Left renal pelvis (tissue), 4 donors: ENCODE measurements around the gene CDH15. TPM values are rescaled to one million over a fixed set of nuclear protein-coding genes. Genes with fewer than 3 reads are reported as not detected.
"Not testable (repeated sequence)": the region's sequence is repeated elsewhere in the genome, so short reads cannot be mapped to it uniquely, and the experiment has no call there.

Source experiments
- DNase-seq, 4 donors: peaks; one replicate each; pipeline ENCODE4 v3.0.0-alpha.2; 2013; ENCODE audit warnings: low read depth in 4 of 4, low spot score in 3 of 4
- polyA plus RNA-seq, 4 donors: library from polyadenylated mRNA; unstranded; fragments of 120-200 nt; gene quantifications; one replicate each; pipeline ENCODE4 v1.2.1, GENCODE V29; 2013; ENCODE audit not compliant: insufficient read length in 4 of 4

CDH15 gene
- polyA plus RNA-seq, 4 donors, result 1.5 to 3.5 (median 2.2) TPM

DNA sequence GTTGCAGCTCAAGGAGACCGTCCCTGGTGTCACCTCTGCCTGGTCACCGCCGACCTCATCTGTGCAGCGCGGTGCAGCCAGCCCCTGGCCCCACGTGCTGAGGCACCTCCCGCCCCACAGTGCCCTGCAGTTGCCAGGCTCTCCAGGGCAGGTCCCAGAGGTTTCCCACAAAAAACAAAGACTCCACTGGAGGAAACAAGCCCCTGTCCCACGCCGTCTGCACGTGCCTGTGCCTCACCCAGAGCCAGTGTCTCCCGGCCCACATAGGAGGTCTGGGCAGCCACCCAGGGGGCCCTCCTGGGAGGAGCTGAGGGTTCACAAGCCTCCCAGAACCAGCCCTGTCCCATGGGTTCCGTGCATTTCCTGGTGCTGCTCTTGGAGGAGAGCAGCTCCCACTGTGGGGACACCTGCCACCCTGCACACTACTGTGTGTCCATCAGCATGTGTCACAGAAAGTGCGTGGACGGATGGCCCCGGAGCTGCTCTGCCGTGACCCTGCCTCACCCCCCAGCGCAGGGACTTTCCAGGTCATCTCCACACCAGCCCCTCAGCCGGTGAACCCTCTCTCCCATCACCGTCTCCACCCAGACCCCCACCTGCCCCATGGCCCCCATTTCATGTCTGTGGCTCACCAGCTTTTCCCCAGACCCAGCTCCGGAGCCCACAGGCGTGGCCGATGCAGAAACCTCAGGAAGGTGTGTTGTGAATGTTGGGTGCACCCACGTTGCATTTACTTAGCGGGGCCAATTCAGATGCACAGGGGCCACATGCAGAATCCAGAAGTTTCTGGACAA is 17.0 kb upstream of the CDH15 start:
- DNase-seq, result no peak

DNA sequence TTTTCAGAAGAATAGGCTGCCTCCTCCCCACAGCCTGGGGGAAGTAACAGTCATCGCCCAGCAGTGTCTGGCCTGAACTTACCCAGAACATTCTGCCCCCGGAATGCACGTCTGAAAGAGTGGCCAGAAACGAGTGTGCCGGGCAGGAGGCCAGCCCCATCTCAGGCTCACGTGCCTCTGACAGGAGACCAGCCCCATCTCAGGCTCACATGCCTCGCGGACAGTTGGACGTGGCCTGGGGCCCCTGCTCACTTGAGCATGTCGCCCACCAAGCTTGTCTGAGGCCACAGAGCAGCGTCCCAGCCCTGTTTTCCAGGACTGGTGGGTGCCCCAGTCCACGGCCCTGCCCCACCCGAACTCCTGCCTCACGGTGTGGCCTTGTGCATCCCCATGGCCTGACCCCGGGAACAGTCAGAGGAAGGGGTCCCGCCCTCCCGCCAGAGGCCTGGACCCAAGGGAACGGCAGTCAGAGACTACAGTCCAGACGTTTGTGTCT is 16.3 kb upstream of the CDH15 start:
- no peak for DNase-seq

DNA sequence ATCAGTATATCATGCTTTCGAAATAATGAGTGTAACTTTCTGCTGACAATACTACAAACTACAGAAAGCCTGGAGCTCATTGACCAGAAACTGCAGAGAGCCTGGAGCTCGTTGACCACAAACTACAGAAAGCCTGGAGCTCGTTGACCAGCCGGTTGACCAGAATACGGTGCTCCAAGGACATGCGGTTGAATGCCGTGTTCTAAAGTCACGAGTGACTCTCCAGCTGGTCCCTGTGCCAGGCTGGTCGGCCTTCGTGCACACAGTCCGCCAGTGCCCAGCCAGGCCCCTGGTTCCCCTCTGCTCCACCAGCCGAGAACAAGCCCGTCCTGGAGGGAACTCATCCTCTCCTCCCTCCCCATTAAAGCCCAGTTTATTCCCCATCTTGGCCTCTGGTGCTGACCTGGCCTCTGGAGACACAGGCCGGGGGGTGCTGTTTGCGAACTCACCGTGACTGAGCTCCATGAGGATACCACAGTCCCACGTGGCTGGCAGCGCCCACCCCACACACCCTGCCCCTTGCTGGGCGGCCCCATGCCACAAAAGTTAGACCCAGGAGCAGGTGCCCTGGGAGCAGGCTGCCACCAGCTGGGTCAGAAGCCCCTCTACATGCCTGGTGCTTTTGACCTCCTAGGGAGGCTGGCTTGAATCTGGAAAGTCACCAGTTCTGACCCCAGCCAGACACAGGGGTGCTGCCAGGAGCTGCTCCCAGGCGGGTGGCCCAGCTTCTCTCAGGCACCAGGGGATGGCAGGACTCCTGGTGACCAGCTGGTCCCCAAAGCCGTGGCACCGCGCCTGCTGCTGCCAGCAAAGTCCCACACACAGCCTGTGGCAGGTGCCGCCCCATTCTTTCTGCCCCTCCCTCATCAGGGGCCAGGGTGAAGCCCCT is 15.5 kb upstream of the CDH15 start:
- no peak for DNase-seq

DNA sequence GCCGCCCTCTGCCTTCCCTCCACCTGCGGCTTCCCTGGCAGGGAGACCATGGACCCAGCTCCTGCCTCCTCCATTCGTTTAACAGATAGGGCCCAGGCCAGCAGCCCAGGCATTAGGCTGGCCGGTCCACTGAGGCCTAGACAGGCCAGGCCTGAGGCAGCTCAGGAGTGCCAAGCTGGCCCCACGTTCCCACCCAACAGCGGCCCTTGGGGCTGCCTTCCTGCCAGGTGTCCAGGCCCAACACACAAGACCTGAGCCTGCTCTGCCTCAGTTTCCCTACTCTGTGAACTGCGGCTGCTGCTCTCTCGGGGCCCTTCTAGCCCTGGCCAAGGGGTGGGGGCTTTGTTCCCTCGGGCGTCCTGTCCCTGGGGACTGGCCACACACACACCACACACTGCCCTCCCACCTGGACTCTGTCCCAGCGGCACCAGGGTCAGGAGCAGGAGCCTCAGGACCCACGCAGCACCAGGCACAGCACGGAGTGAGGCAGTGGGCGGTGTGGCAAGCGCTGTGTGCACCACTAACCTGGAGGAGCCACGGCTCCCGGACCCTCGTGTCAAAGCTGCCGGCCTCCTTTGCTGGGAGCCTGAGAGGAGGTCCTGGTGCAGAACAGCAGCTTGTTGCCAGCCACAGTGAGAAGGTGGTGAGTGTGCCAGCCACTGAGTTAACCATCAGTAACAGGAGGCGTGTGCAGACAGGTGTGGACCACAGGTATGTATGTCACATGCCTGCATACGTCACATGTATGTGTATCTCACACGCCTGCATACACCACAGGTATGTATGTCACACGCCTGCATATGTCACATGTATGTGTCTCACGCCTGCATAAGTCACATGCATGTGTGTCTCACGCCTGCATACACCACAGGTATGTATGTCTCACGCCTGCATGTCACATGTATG is 14.6 kb upstream of the CDH15 start:
- DNase-seq, result no peak

DNA sequence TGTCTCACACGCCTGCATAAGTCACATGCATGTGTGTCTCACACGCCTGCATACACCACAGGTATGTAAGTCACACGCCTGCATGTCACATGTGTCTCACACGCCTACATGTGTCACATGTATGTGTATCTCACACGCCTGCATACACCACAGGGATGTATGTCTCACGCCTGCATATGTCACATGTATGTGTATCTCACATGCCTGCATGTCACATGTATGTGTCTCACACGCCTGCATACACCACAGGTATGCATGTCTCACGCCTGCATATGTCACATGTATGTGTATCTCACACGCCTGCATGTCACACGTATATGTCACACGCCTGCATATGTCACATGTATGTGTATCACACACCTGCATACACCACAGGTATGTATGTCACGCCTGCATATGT is 13.8 kb upstream of the CDH15 start:
- DNase-seq, result no peak

DNA sequence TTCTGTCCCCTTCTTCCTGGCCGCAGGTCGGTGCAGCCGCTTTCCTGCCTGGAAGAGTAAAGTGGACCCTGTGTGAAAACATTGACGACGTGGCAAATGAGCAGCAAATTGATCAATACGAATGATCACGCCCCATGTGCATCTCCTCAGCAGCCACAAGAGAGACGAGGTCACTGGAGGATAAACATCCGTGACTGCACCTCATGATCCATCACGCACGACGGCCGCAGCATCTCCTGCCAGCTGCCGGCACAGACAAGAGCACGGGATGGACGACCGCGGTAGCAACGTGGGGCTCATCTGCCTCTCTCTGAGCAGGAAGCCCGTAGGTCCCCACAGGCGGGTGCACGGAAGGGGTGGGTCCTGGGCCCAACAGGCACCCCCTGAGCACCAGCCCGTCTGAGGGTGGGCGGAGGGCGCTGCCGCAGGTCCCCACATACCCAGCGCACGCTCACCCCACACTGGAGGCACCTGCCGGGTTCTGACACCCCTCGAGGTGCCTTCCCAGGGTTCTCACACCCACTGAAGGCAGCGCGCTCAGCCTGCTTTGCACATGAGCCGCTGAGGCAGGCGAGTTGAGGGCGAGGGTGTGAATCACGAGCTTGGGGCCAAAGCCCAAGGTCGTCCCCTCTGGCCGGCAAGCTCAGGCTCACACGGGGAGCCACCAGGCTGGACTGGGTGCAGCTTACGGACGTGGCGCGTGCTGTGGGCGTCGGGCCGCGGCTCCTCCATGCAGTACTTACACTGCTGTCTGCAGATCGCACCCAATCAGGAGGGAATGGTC is 12.3 kb upstream of the CDH15 start:
- DNase-seq, result no peak

- no peak for DNase-seq
These were observed 11.6 kb upstream of the CDH15 start for GRCh38 chr16:89159850-89160354.

GRCh38 chr16:89160977-89161701 is 10.4 kb upstream of the CDH15 start:
- no peak for DNase-seq

GRCh38 chr16:89161763-89162713 is 9.5 kb upstream of the CDH15 start:
- no peak for DNase-seq

DNA sequence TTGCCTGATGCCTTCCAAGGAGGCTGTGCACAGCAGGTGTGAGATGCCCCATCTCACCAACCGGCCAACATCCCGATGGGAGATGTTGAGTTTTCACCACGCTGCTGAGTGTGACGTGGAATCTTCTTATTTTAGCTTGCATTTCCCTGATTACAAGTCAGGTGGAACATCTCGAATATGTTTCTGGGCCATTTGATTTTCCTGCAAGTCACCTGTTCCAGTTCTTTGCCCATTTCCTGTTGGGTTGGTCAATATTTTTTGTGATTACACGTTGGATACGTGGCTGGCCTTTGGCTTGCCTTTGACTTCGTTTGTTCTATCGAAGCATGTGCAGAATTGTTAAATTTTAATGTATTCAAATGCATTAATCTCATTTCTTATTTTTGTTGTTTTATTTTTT is 8.3 kb upstream of the CDH15 start:
- no peak for DNase-seq

GRCh38 chr16:89164436-89164835 is 7.1 kb upstream of the CDH15 start:
- DNase-seq, result no peak

DNA sequence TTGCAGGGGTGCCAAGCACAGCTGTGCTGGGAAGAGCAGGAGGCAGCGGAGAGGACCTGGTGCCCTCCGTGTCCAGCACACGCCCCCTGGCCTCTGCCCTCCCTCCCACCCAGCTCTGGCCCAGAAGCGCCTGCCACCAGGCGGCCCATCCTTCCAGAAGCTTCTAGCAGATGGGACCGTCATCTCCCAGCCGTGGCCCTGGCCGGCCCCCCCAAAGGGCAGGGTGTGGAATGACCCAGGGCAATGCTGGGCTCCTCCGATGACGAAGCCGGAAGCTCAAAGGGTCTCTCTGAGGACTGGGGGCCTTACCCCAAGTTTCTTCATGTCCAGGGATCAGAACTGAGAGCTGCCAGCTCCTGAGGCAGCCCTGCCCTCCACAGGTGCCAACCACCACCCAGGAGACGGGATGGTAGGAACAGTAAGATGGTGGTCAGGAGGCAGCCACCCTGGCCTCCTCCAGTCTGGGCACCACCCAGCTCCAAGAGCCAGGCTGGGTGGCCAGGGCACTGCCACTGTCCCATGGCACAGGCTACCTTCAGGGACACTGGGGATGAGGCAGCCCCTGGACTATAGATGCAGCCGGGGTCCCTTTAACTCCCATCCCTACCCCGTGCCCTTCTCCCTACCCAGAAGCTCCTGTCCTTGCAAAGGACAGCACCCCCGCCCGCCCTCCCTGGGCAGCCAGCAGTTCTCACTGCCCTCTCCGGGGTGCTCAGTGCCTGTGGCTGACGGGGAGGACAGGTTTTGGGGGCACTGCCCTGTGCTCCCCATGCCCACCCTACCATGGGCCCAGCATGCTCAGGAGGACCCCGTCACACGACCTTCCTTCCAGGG is 6.5 kb upstream of the CDH15 start:
- no peak for DNase-seq

DNA sequence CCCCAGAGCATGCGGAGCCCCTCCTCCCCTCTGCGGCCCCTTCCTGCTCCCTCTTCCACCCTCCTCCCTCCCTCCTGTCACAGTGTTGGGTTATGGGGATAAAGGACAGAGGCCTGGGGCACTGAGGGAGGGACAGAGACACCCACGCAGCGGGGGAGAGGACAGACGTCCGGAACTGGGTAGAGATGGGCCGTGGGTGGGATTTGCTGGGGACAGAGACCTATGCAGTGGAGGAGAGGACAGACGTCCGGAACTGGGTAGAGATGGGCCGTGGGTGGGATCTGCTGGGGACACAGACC is 5.9 kb upstream of the CDH15 start:
- not testable (repeated sequence) for DNase-seq

DNA sequence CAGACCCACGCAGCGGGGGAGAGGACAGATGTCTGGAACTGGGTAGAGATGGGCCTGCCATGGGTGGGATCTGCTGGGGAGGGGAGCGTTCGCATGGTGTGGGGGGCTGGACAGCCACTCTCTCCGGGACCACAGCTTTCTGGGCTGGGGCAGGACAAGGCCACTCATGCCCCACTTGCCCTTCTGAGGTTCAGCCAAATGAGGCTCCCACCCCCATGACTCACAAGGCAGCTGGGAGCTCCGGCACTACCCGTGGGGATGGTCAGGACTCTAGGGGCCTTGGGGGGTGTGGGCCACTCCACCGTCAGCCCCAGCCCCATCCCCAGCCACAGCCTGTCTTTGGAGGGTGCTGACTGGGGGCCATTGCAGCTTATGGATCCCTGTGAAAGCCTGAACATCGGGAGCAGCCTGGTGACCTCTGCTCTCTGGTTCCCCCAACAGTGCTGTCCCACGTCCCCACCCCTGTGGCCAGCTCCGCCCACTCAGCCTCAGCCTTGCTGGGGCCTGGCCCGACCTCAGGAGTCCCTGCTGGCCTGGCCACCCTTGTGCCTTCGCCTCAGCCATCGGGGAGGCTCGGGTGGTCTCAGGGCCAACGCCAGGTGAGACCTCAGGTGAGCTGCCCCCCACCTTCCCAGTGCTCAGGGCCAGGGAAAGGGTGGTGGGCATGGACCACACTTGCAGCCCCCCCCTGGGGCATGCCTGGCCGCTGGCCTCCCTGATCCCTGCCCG is 4.7 kb upstream of the CDH15 start:
- DNase-seq, result no peak

- peak in 1 of 4 donors; percentile 72 for DNase-seq
These were observed 4.1 kb upstream of the CDH15 start for GRCh38 chr16:89167425-89167941.
